Skeletal muscle tissue (tissue), 4 donors: ENCODE data around the gene PTPRN2. TPM values are rescaled to one million over a fixed set of nuclear protein-coding genes. Genes with fewer than 3 reads are reported as not detected.

Experiments used
- H3K27ac ChIP-seq: one replicate; pipeline ENCODE4 v1.7.0; 2013; ENCODE audit warnings: mild to moderate bottlenecking, low read depth, low read length, inconsistent platforms
- H3K27me3 ChIP-seq, 3 donors: one replicate each; pipeline ENCODE4 v1.7.0; 2013; ENCODE audit warnings: low read length in 3 of 3; ENCODE audit not compliant: control insufficient read depth in 3 of 3, insufficient read depth in 3 of 3
- H3K36me3 ChIP-seq, 3 donors: one replicate each; pipeline ENCODE4 v1.7.0; 2013; ENCODE audit warnings: low read length in 3 of 3; ENCODE audit not compliant: control insufficient read depth in 3 of 3, insufficient read depth in 3 of 3
- H3K4me1 ChIP-seq, 3 donors: one replicate each; pipeline ENCODE4 v1.7.0; 2013; ENCODE audit warnings: low read length in 3 of 3, mild to moderate bottlenecking in 3 of 3; ENCODE audit not compliant: control insufficient read depth in 3 of 3, insufficient read depth in 3 of 3
- H3K4me3 ChIP-seq, 3 donors: one replicate each; pipeline ENCODE4 v1.7.0; 2013; ENCODE audit warnings: low read length in 3 of 3
- H3K9ac ChIP-seq, 3 donors: one replicate each; pipeline ENCODE4 v1.7.0; 2013; ENCODE audit warnings: low read length in 3 of 3, mild to moderate bottlenecking in 3 of 3, moderate library complexity in 2 of 3, low read depth in 1 of 3
- H3K9me3 ChIP-seq, 3 donors: one replicate each; pipeline ENCODE4 v1.7.0; 2013; ENCODE audit warnings: low read length in 3 of 3; ENCODE audit not compliant: control insufficient read depth in 3 of 3
- total RNA-seq: library from RNA; depleted of rRNA; stranded (reverse); fragments of >200 nt; gene quantifications from one replicate; pipeline ENCODE4 v1.2.3, GENCODE V29; 2014
- donor health status: Osteomylitis.

Gene PTPRN2
- total RNA-seq, 1 donor from 2014 or later = 1.6 TPM

DNA sequence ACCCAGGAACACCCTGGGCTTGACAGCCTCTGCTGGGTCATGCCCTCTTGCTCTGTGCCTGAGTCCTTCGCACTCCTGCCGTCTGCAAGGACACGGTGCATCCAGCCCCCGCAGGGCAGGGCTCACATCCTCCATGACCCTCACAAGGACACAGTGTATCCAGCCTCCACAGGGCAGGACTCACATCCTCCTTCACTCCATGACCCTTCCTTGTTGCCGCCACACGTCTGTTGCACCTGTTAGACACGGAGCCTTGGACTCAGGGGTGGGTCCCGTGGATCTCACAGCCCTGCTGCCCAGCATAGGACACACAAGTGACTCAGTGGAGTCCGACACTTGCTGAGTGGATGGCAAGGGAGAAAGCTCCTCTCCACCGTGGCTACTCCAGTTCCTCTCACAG is 750.1 kb downstream of the PTPRN2 start:
- peaks cover 2 to 7% (median 3%) of the 10 kb centered on the region in 3 donors for H3K27me3 ChIP-seq
- no peak overlapping the region for H3K4me3 ChIP-seq

GRCh38 chr7:157837047-157837446 is 750.6 kb downstream of the PTPRN2 start:
- Histone ChIP-seq H3K9ac (no peak overlapping the region), H3K9me3 (peaks cover 0 to 6% (median 0%) of the 10 kb centered on the region in 3 donors), H3K27ac (no peak overlapping the region), H3K4me3 (no peak overlapping the region), H3K27me3 (peaks cover 2 to 7% (median 3%) of the 10 kb centered on the region in 3 donors), H3K36me3 (no peaks in the 10 kb centered on the region), H3K4me1 (no peaks in the 10 kb centered on the region)

More for the DNA sequence above, 750.1 kb downstream of the PTPRN2 start:
- H3K4me1 ChIP-seq = no peaks in the 10 kb centered on the region
- H3K36me3 ChIP-seq = no peaks in the 10 kb centered on the region
- H3K9ac ChIP-seq = no peak overlapping the region
- peaks cover 0 to 6% (median 0%) of the 10 kb centered on the region in 3 donors for H3K9me3 ChIP-seq
- no peak overlapping the region for H3K27ac ChIP-seq

- no peak overlapping the region for H3K27ac ChIP-seq
- no peaks in the 10 kb centered on the region for H3K36me3 ChIP-seq
- H3K9ac ChIP-seq = no peak overlapping the region
- no peaks in the 10 kb centered on the region for H3K4me1 ChIP-seq
- H3K4me3 ChIP-seq = no peak overlapping the region
- H3K27me3 ChIP-seq = peaks cover 0 to 12% (median 2%) of the 10 kb centered on the region in 3 donors
- peaks cover 0 to 3% (median 0%) of the 10 kb centered on the region in 3 donors for H3K9me3 ChIP-seq
These were observed 753.0 kb downstream of the PTPRN2 start for GRCh38 chr7:157834501-157835163.

DNA sequence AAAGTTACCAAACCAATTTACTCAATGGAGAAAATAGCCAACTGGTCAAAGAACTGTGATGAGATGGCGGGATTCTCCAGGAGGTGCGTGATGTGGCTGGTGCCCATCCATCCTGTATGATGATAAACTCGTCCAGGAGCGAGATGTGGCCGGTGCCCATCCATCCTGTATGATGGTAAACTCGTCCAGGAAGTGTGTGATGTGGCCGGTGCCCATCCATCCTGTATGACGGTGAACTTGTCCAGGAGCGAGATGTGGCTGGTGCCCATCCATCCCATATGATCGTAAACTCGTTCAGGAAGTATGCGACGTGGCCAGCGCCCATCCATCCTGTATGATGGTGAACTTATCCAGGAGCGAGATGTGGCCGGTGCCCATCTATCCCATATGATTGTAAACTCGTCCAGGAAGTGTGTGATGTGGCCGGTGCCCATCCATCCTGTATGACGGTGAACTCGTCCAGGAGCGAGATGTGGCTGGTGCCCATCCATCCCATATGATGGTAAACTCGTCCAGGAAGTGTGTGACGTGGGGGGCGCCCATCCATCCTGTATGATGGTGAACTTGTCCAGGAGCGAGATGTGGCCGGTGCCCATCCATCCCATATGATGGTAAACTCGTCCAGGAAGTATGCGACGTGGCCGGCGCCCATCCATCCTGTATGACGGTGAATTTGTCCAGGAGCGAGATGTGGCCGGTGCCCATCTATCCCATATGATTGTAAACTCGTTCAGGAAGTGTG is 754.6 kb downstream of the PTPRN2 start:
- Histone ChIP-seq H3K27me3 (peaks cover 0 to 13% (median 0%) of the 10 kb centered on the region in 3 donors), H3K4me3 (no peak overlapping the region), H3K9ac (no peak overlapping the region), H3K9me3 (no peaks in the 10 kb centered on the region), H3K4me1 (no peaks in the 10 kb centered on the region), H3K36me3 (no peaks in the 10 kb centered on the region), H3K27ac (no peak overlapping the region)

- no peaks in the 10 kb centered on the region for H3K36me3 ChIP-seq
- no peak overlapping the region for H3K27ac ChIP-seq
- peaks cover 0 to 15% (median 0%) of the 10 kb centered on the region in 3 donors for H3K27me3 ChIP-seq
- H3K9me3 ChIP-seq = no peaks in the 10 kb centered on the region
- no peaks in the 10 kb centered on the region for H3K4me1 ChIP-seq
- no peak overlapping the region for H3K4me3 ChIP-seq
- no peak overlapping the region for H3K9ac ChIP-seq
These were observed 755.2 kb downstream of the PTPRN2 start for GRCh38 chr7:157832421-157832820.

- H3K9ac ChIP-seq = no peak overlapping the region
- no peaks in the 10 kb centered on the region for H3K9me3 ChIP-seq
- H3K27ac ChIP-seq = no peak overlapping the region
- no peak overlapping the region for H3K4me3 ChIP-seq
- no peaks in the 10 kb centered on the region for H3K36me3 ChIP-seq
- H3K27me3 ChIP-seq = peaks cover 0 to 15% (median 0%) of the 10 kb centered on the region in 3 donors
- H3K4me1 ChIP-seq = no peaks in the 10 kb centered on the region
These were observed 755.6 kb downstream of the PTPRN2 start for GRCh38 chr7:157832006-157832405.

DNA sequence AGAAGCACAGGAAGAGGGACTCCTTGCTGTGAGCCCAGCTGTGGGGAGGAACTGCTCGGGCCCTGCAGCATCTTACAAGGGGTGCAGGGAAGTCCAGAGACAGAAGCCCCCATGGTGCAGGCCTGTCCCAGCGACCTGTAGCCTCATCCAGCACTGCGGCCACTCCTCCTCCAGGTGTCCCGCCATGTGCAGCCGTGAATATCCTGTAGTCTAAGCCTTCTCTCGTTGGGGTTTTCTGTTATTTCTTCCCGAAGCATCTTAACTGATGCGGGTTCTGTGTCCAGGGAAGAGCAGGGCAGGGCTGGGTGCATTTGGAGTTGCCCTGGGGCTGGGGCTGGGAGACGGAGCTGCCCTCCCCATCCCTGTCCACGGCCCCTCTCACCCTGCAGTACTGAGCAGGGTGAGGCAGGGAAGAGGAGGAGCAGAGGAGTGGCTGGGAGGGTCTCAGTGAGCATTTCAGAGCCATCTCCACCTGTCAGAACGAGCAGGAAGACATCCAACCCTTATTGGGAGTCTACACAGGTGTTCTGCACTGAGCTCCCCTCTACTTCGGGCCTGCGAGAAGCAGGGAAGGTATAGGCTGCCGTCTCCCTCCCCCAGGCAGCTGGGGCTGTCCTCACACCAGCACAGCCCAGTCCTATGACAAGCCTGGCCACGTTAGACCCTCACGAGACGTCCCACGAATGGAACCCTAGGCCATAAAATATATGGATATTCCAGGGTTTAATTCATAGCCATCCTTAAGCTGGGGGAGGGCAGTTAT is 756.3 kb downstream of the PTPRN2 start:
- no peaks in the 10 kb centered on the region for H3K9me3 ChIP-seq
- no peak overlapping the region for H3K4me3 ChIP-seq
- H3K27ac ChIP-seq = no peak overlapping the region
- no peaks in the 10 kb centered on the region for H3K4me1 ChIP-seq
- H3K27me3 ChIP-seq = peaks cover 0 to 15% (median 0%) of the 10 kb centered on the region in 3 donors
- H3K36me3 ChIP-seq = no peaks in the 10 kb centered on the region
- no peak overlapping the region for H3K9ac ChIP-seq

DNA sequence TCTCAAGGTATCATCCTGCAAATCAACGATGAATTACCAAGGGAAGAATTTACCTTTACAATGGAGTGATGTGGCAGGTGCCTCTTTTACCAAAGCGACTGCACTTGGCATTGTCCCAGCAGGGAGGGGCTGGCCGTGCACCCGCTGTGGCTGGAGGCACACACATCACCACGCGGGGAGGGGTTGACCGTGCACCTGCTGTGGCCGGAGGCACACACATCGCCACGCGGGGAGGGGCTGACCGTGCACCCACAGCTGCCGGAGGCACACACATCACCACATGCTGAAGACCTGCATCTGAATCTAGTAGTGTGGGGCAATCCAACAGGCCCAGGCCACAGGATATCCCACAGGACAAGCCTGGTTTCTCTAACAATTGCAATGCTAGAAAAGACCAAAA is 757.3 kb downstream of the PTPRN2 start:
- Histone ChIP-seq H3K36me3 (no peaks in the 10 kb centered on the region), H3K27me3 (peaks cover 0 to 15% (median 0%) of the 10 kb centered on the region in 3 donors), H3K4me3 (no peak overlapping the region), H3K4me1 (no peaks in the 10 kb centered on the region), H3K27ac (no peak overlapping the region), H3K9ac (no peak overlapping the region), H3K9me3 (no peaks in the 10 kb centered on the region)

- Histone ChIP-seq H3K36me3 (no peaks in the 10 kb centered on the region), H3K4me3 (no peak overlapping the region), H3K9ac (no peak overlapping the region), H3K27ac (no peak overlapping the region), H3K9me3 (no peaks in the 10 kb centered on the region), H3K4me1 (no peaks in the 10 kb centered on the region), H3K27me3 (peaks cover 0 to 15% (median 0%) of the 10 kb centered on the region in 3 donors)
These were observed 758.1 kb downstream of the PTPRN2 start for GRCh38 chr7:157829491-157829890.
